Prostate gland (tissue), 2 donors: ENCODE data around the gene FAM78A. TPM values are rescaled to one million over a fixed set of nuclear protein-coding genes. Genes with fewer than 3 reads are reported as not detected.

ENCODE experiments used
- DNase-seq: peaks from one replicate; pipeline ENCODE4 v3.0.0-alpha.2; 2019; ENCODE audit warnings: low spot score
- H3K27ac ChIP-seq, 2 donors: fragments of 200-600 bp; sonication (generic); 2 replicates each; pipeline ENCODE4 v1.5.1; 2017 to 2019
- H3K27me3 ChIP-seq: fragments of 200-600 bp; sonication (generic); replicated peaks from 2 replicates; pipeline ENCODE4 v1.5.1; 2019; ENCODE audit not compliant: insufficient read depth
- H3K36me3 ChIP-seq, 2 donors: fragments of 200-600 bp; sonication (generic); 1 replicate in 1 of 2; 2 replicates in 1 of 2; pipeline versions ENCODE4 v1.5.1 to v1.8.1; 2017 to 2019
- H3K4me1 ChIP-seq: fragments of 200-600 bp; sonication (generic); replicated peaks from 2 replicates; pipeline ENCODE4 v1.5.1; 2019
- H3K4me3 ChIP-seq, 2 donors: fragments of 200-600 bp; sonication (generic); 2 replicates each; pipeline ENCODE4 v1.5.1; 2017 to 2019
- H3K9me3 ChIP-seq: fragments of 200-600 bp; sonication (generic); 2 replicates; pipeline ENCODE4 v1.5.1; 2017
- CTCF ChIP-seq, 4 experiments: fragments of 200-600 bp in 2 of 4; fragments of 450-650 bp in 2 of 4; sonication (generic) in 2 of 4; IDR thresholded peaks; 1 replicate in 3 of 4; 2 replicates in 1 of 4; pipeline ENCODE4 v1.5.1; 2016 to 2019; ENCODE audit warnings: antibody characterized with exemption in 4 of 4, mild to moderate bottlenecking in 2 of 4, moderate library complexity in 2 of 4
- POLR2A ChIP-seq: fragments of 450-650 bp; IDR thresholded peaks from one replicate; pipeline ENCODE4 v1.6.1; 2016; ENCODE audit warnings: antibody characterized with exemption, mild to moderate bottlenecking
- POLR2AphosphoS5 ChIP-seq: sonication (generic); formaldehyde crosslinking; IDR thresholded peaks from one replicate; pipeline ENCODE4 v1.6.1; 2017; ENCODE audit warnings: antibody characterized with exemption
- WGBS: methylation state at CpG from one replicate; pipeline ENCODE4 v1.1.5; 2018; 5-methylcytosine and 5-hydroxymethylcytosine counted together
- intact Hi-C: fragments of 100-400 bp; cut with DNase I; formaldehyde crosslinking; loops from one replicate; pipeline ENCODE4 v1.14.2; 2022
- total RNA-seq, 2 donors: library from RNA; depleted of rRNA; stranded (reverse); fragments of >200 nt; gene quantifications; one replicate each; pipeline ENCODE4 v1.1.0, GENCODE V29; 2016

FAM78A gene
- total RNA-seq, 2 donors from 2014 or later: 0.73 to 16.4 TPM

GRCh38 chr9:131262327-131263032, 13.8 kb downstream of the FAM78A start:
- Histone ChIP-seq H3K4me3 (no peak overlapping the region), H3K4me1 (no peaks in the 10 kb centered on the region), H3K27me3 (no peaks in the 10 kb centered on the region), H3K36me3 (no peaks in the 10 kb centered on the region), H3K27ac (no peak overlapping the region), H3K9me3 (no peaks in the 10 kb centered on the region)
- 82% methylated on average over 13 of the region's 13 CpGs for WGBS
- intact Hi-C loops: no loop called here
- TF ChIP-seq POLR2A (no peak), POLR2AphosphoS5 (no peak), CTCF (IDR thresholded peaks at IDR 0.05) (no peak)
- no peak for DNase-seq

GRCh38 chr9:131260751-131261452, 15.4 kb downstream of the FAM78A start:
- H3K9me3 ChIP-seq: no peaks in the 10 kb centered on the region
- H3K36me3 ChIP-seq: no peaks in the 10 kb centered on the region
- 94% methylated on average over 32 of the region's 33 CpGs for WGBS
- TF ChIP-seq POLR2AphosphoS5 (no peak), CTCF (IDR thresholded peaks at IDR 0.05) (no peak), POLR2A (no peak)
- no peak overlapping the region for H3K27ac ChIP-seq
- H3K27me3 ChIP-seq: no peaks in the 10 kb centered on the region
- intact Hi-C loops: no loop called here
- DNase-seq: no peak
- no peaks in the 10 kb centered on the region for H3K4me1 ChIP-seq
- no peak overlapping the region for H3K4me3 ChIP-seq

- Histone ChIP-seq H3K36me3 (no peaks in the 10 kb centered on the region), H3K27me3 (no peaks in the 10 kb centered on the region), H3K4me1 (no peaks in the 10 kb centered on the region), H3K27ac (no peak overlapping the region), H3K9me3 (no peaks in the 10 kb centered on the region), H3K4me3 (no peak overlapping the region)
- intact Hi-C loops: no loop called here
- 81% methylated on average over 20 of the region's 20 CpGs for WGBS
- no peak for DNase-seq
- TF ChIP-seq POLR2AphosphoS5: no peak
- TF ChIP-seq CTCF (IDR thresholded peaks at IDR 0.05): no peak
- TF ChIP-seq POLR2A: no peak
These were observed 16.3 kb downstream of the FAM78A start for GRCh38 chr9:131259916-131260597.

DNA sequence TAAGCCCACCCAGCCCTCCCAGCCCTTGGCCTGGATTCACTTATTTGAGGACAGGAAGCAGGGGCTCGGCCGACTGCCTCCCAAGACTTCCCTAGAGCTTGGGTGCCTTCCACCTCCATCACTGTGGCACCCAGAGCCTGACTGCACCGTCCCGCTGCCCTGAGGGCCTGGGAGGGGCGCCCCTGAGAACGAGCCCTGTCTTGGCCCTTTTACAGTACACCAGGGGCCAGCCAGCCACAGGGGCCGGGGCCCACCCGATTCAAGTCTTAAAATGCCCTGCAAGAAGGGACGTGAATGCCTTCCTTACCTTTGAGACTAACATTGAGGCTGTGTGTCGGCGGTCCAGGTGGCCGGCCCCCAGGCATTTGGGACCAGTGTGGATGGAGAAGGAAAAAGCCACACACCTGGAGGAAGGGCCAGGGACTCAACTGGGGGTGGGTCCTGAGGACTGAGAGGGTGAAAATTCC, 16.8 kb downstream of the FAM78A start:
- no peaks in the 10 kb centered on the region for H3K9me3 ChIP-seq
- H3K27me3 ChIP-seq: no peaks in the 10 kb centered on the region
- TF ChIP-seq POLR2AphosphoS5: no peak
- TF ChIP-seq POLR2A: no peak
- no peak for TF ChIP-seq CTCF (IDR thresholded peaks at IDR 0.05)
- H3K27ac ChIP-seq: no peak overlapping the region
- intact Hi-C loops: no loop called here
- no peaks in the 10 kb centered on the region for H3K36me3 ChIP-seq
- DNase-seq: no peak
- H3K4me1 ChIP-seq: no peaks in the 10 kb centered on the region
- WGBS: 81% methylated on average over 10 of the region's 12 CpGs
- no peak overlapping the region for H3K4me3 ChIP-seq
